CD4-positive, alpha-beta T cell treated with Interleukin-15 for 1 hour (primary cell): ENCODE data around the gene TRIM34.
"Not testable (repeated sequence)": the region's sequence is repeated elsewhere in the genome, so short reads cannot be mapped to it uniquely, and the experiment has no call there.

ENCODE experiments used
- DNase-seq: peaks from one replicate; pipeline ENCODE4 v3.0.0-alpha.2; 2020

TRIM34 gene

DNA sequence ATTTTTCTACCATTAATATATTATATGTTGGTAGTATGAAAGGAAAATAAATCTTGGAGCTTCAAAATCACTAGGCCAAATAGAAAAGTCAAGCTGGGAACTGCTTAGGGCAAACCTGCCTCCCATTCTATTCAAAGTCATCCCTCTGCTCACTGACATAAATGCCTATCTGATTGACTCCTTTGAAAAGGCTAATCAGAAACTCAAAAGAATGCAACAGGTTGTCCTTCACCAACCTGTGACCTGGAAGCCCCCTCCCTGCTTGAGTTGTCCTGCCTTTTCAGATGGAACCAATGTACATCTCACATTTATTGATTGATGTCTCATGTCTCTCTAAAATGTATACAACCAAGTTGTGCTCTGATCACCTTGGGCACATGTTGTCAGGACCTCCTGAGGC, 3.2 kb upstream of the TRIM34 start:
- no peak for DNase-seq

DNA sequence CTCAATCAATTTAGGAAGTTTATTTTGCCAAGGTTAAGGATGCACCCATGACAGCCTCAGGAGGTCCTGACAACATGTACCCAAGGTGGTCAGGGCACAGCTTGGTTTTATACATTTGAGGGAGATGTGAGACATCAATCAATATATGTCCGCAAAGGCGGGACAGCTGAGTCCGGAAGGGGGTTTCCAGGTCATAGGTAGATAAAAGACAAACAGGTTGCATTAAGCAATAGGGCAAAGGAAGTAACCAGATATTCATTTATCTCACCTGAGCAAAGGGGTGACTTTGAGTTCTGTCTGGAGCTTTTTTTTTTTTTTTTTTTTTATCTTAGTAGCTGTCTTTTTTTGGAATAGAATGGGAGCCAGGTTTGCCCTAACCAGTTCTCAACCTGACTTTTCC, 2.0 kb upstream of the TRIM34 start:
- DNase-seq = no peak

DNA sequence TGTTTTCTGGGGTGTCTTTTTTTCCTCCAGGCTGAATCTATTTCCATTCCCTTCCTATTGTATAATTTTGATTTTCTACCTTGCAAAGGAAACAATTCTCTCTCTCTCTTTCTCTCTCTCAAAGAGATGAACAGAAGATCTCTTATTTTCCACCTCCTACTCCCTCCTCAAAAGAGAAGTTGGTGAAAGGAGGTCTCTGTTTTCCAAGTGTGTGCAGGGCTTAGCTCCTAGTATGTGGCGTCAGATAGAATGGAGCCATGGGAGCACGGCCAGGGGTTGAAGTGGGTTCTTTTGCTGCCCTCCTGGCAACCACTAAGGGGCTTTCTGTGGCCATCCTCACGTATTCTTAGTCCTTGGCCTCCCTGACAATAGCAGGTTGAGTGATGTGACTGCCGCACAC, 480 bp downstream of the TRIM34 start:
- no peak for DNase-seq

DNA sequence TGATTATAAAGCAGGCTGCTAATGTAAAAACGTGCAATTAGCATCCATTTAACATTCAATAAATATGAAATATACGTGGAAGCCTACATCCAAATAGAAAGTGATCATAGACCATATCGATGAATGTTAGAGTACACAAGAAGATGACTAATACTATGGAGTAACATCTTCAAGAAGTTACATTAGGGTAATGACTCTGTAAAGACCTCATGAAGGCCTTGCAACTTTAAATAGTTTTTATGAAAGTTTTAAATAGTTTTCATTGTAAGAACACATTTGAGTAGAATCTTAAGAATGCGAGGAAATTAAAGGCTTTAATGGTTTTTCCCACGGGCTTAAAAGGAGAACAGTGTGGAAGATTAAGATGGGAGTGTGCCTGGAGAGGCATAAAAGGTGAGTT, 1.4 kb downstream of the TRIM34 start:
- no peak for DNase-seq

DNA sequence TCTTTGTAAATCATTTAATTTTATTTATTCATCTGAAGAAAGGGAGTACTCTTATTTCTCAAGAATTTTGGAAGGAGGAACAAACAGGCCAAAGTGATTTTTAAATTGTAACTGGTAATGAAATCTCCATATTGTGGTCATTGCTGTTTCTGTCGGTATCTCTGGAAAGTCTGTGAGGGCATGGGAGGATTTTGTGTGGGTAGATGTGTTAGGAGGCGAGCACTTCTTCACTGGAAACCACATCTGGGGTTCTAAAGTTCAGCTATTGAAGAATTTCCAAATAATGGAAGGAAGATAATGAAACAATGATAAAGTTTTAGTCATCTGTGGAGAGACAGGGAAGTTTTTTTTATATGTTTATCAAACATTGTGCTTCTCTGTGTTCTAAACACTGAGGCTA, 6.6 kb downstream of the TRIM34 start:
- DNase-seq = no peak

DNA sequence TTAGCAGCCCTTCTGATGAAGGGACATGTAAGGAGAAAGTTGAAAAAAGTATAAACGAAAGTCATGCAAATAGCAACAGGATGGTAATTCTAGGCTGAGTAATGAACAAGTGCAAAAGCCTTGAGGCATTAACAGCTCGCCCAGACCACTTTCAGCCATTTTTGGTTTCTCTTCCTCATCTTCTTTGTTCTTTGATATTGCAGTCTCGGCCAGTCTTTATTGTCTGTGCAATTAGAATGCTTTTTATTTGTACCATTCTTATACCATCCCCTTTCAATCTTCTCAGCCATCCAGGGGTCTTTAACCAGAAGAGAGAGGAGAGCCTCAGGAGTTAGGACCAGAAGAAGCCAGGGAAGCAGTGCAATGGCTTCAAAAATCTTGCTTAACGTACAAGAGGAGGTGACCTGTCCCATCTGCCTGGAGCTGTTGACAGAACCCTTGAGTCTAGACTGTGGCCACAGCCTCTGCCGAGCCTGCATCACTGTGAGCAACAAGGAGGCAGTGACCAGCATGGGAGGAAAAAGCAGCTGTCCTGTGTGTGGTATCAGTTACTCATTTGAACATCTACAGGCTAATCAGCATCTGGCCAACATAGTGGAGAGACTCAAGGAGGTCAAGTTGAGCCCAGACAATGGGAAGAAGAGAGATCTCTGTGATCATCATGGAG, 7.3 kb downstream of the TRIM34 start:
- DNase-seq = no peak

DNA sequence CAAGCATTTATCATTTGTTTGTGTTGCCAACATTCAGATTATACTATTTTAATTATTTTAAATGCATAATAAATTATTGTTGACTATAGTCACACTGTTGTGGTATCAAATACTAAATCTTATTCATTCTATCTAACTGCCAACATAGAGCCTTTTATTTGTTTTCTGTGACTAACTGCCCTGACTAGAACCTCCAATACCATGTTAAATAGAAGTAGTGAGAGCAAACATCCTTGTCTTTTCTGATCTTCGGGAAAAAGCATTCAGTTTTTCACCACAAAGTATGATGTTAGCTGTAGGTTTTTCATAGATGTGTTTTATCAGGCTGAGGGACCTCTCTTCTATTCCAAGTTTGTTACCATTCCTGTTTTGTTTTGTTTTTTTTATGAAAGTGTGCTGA, 15.2 kb downstream of the TRIM34 start:
- no peak for DNase-seq

GRCh38 chr11:5643585-5643984, 18.8 kb downstream of the TRIM34 start:
- DNase-seq = no peak

DNA sequence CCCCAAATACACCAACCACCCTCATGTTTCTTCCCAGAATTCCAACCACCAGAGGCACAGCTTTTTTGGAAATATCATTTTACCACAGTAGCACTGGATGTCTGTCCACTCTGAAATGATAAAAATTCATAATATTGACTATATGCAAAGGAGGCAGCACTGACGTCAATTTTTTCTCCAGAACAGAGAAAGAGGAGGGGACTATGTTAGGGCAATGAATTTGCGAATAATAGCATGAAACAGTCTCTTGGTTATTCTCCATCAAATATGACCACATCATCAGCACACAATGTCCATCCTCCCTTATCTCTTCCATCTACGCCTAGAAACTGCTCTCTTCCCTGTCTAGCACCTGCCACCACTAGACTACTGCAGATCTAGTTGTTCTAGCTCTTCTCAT, 21.3 kb downstream of the TRIM34 start:
- DNase-seq = no peak

GRCh38 chr11:5655474-5655873, 30.7 kb downstream of the TRIM34 start:
- DNase-seq = no peak

DNA sequence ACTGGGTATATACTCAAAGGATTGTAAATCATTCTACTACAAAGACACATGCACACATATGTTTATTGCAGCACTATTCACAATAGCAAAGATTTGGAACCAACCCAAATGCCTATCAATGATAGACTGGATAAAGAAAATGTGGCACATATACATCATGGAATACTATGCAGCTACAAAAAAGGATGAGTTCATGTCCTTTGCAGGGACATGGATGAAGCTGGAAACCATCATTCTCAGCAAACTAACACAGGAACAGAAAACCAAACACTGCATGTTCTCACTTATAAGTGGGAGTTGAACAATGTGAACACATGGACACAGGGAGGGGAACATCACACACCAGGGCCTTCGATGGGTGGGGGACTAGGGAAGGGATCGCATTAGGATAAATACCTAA, 32.2 kb downstream of the TRIM34 start:
- not testable (repeated sequence) for DNase-seq

DNA sequence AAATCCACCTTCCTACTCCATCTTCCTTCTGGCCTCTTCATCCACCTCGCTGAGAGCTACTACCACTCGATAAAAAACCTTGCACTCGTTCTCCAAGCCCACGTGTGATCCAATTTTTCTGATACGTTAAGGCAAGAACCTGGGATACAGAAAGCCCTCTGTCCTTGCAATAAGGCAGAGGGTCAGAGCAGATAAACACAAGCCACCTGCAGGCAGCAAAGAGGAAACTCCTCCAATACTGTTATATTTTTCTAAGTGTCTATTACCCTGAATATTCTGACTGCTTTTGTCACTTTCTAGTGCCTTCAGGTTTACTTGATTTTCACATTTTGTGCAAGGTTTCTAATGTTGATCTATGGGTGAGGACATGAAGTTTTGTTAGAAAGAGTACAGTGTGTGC, 33.5 kb downstream of the TRIM34 start:
- DNase-seq = no peak

DNA sequence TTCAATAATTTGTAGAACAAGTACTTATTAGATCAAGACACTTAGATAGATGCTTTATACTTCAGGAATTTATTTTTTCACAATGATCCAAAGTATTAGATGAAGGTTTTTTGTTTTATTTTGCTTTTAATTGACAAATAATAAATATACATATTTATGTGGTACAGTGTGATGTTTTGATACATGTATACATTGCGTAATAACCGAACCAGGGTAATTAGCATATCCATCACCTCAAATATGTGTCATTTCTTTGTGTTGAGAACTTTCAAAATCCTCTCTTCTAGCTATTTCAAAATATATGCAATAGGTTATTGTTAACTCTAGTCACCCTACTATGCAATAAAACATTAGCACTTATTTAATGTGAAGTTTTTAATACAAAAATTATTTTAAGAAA, 38.7 kb downstream of the TRIM34 start:
- no peak for DNase-seq

DNA sequence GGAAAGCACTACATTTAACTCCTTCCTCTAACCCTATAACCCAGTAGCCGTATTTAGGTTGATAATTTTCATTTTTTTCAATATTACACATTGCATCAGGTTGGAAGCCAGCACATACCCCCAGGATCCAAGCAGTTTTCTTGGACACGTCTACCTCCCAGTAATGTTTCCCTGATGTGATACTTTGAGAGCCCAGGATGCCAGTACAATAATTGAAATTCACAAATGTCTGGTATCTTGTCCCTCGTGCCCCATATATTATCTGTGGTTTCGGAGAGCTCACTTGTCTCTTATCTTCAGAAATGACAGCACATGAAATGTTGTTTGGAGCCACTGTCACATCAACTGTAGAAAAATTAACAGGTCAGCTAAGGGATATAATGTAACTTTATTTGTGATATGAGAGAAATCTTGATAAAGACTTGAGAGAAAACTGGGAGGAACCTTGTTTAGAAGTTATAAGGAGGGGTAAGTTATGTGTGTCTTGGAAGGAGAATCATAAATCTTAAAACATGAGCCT, 40.3 kb downstream of the TRIM34 start:
- DNase-seq = no peak

GRCh38 chr11:5665746-5666401, 41.1 kb downstream of the TRIM34 start:
- no peak for DNase-seq

DNA sequence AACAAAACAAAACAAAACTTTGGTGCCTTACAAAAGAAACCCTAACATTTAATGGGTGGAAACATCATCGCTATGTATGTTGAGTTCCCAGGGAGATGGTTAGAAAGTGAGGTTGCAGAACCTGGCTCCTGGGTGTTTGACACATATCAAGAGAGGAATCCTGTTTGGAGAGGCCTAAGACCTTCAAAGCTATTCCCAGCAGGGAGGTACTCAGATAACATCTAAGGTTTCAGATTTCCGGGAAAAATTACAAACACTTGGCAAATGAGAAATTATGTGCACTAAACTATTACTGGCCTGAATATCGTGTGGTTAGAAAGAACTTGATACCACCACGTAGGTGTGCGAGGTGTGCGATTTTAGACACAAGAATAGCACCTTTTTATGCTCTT, 41.6 kb downstream of the TRIM34 start:
- DNase-seq = no peak

DNA sequence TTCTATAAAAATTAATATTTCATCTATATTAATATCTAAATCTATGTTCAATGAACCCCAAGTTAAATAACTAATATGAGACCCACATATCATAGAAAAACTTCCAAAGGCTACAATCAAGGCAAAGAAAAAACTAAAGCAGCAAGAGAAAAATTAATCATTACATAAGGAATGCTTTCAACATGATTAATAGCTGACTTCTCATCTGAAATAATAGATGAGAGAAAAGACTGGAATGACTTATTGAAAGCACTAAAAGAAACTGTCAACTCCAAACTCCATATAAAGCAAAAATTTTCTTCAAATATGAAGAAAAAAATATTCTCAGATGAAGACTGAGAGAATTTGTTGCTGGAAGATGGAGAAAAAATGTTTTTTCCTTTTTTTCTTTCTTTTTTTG, 47.0 kb downstream of the TRIM34 start:
- no peak for DNase-seq

DNA sequence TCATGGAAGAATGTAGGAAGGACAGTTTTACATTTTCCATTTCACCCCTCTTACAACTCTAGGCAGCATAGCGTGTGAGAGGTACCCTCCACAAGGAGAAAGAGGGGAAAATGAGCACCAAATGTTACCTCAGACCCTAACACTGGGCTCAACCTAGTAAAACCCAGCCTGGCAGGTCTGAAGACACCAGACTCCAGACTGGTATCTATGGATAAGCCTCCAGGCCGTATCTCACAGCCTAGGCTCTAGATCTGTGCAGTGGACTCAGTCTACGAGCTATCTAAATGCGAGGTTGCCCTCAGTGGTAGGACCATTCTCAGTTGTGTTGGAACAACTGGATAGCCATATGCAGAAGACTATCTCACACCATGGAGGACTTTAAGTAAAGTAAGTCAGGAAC, 49.6 kb downstream of the TRIM34 start:
- no peak for DNase-seq

DNA sequence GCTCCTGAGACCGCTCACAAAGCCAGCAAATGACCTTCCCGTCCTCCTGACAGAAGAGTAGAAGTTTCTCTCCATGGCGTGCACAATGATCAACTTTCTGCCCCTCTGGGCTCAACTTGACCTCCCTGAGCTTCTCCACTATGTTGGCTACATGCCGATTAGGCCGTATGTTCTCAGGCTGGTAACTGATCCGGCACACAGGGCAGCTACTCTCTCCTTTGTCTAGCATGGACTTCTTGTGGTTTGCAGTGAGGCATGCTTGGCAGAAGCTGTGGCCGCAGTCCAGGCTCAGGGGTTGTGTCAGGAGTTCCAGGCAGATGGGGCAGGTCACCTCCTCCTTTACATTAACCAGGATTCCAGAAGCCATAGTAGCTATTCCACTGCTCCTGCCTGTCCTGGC, 55.0 kb downstream of the TRIM34 start:
- DNase-seq = no peak

DNA sequence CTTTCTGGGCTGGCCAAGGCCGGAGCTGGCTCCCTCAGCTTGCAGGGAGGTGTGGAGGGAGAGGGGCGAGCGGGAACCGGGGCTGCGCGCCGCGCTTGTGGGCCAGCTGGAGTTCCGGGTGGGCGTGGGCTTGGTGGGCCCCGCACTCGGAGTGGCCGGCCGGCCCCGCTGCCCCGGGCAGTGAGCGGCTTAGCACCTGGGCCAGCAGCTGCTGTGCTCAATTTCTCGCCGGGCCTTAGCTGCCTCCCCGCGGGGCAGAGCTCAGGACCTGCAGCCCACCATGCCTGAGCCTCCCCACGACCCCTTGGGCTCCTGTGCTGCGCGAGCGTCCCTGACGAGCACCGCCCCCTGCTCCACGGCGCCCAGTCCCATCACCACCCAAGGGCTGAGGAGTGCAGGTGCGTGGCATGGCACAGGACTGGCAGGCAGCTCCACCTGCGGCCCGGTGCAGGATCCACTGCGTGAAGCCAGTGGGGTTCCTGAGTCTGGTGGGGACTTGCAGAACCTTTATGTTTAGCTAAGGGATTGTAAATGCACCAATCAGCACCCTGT, 58.2 kb downstream of the TRIM34 start:
- DNase-seq = not testable (repeated sequence)

- peak; percentile 56 for DNase-seq
Observed at GRCh38 chr11:5683620-5684019, 58.8 kb downstream of the TRIM34 start.

DNA sequence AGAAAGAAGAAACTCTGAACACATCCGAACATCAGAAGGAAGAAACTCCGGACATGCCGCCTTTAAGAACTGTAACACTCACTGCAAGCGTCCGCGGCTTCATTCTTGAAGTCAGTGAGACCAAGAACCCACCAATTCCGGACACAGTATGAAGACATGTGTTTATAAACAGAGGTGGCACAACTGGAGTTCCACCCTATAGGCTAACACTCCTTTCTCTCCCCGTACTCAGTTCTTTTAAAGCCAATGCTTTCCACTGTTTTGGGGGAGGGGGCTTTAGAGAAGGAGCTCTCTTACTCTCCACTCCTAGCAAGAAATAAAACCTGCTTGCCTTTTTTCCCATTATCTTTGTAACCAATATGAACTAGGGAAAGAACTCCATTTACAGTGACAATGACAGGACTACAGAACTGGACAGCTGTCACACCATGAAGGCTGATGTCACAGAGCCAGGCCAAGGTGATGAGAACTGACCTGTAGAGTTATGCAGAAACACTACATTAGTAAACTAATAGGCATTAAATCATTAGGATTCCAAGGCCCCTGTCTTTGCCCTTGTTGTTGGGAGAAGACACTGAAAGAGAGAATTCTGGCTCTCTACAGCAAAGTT, 59.3 kb downstream of the TRIM34 start:
- no peak for DNase-seq

GRCh38 chr11:5684646-5685362, 60.0 kb downstream of the TRIM34 start, which contains the start of gene TRIM5:
Gene TRIM5 (minus strand): TSS chr11:5685074. CDS start chr11:5680177, 4,897 bp downstream.
- DNase-seq = peak; percentile 77
